HepG2 (cell line): ENCODE results near the gene CDK13. TPM values are rescaled to one million over a fixed set of nuclear protein-coding genes. Genes with fewer than 3 reads are reported as not detected.

Experiments
- BCL6 ChIP-seq: IDR thresholded peaks from 2 replicates; pipeline ENCODE4 v1.6.1; 2016; ENCODE audit warnings: missing genetic modification reagents, missing compliant biosample characterization
- FOXA3 ChIP-seq: IDR thresholded peaks from 2 replicates; pipeline ENCODE4 v1.6.1; 2016; ENCODE audit warnings: missing genetic modification reagents, missing compliant biosample characterization
- FOXC1 ChIP-seq: sonication (generic); formaldehyde crosslinking; IDR thresholded peaks from 2 replicates; pipeline ENCODE4 v1.8.0; 2022; ENCODE audit warnings: mild to moderate bottlenecking, missing genetic modification reagents, borderline replicate concordance
- HNF4G ChIP-seq, 2 experiments: sonication (generic) in 1 of 2; formaldehyde crosslinking in 1 of 2; IDR thresholded peaks; 2 replicates each; pipeline versions ENCODE4 v1.4.0 to v1.6.1; 2011 to 2020; ENCODE audit warnings: borderline replicate concordance in 2 of 2, low read depth in 2 of 2, mild to moderate bottlenecking in 2 of 2, low read length in 1 of 2, missing genetic modification reagents in 1 of 2, moderate library complexity in 1 of 2
- HOXA5 ChIP-seq: sonication (generic); formaldehyde crosslinking; IDR thresholded peaks from 2 replicates; pipeline ENCODE4 v1.4.0; 2020; ENCODE audit warnings: missing genetic modification reagents
- IKZF1 ChIP-seq: fragments of 450-650 bp; IDR thresholded peaks from 2 replicates; pipeline ENCODE4 v1.7.1; 2016
- IRF2 ChIP-seq: IDR thresholded peaks from 2 replicates; pipeline ENCODE4 v1.6.1; 2018; ENCODE audit warnings: missing genetic modification reagents, missing compliant biosample characterization
- KDM3A ChIP-seq: IDR thresholded peaks from 2 replicates; pipeline ENCODE4 v1.6.1; 2018; ENCODE audit warnings: low read depth, missing compliant biosample characterization
- MAFF ChIP-seq: IDR thresholded peaks from 2 replicates; pipeline ENCODE4 v1.6.1; 2011; ENCODE audit warnings: low read depth, low read length, improper control_type of control experiment
- MTA3 ChIP-seq: sonication (generic); formaldehyde crosslinking; IDR thresholded peaks from 2 replicates; pipeline ENCODE4 v1.4.0; 2020; ENCODE audit warnings: missing genetic modification reagents
- RAD51 ChIP-seq: fragments of 450-650 bp; IDR thresholded peaks from 2 replicates; pipeline ENCODE4 v1.6.1; 2016; ENCODE audit warnings: borderline replicate concordance
- XRCC5 ChIP-seq: fragments of 200-400 bp; formaldehyde crosslinking; optimal IDR thresholded peaks from 2 replicates; pipeline ENCODE3; 2017; ENCODE audit warnings: mild to moderate bottlenecking, low read length
- ZFP1 ChIP-seq: IDR thresholded peaks from 2 replicates; pipeline ENCODE4 v1.6.1; 2016
- ZFP90 ChIP-seq: sonication (generic); formaldehyde crosslinking; IDR thresholded peaks from 2 replicates; pipeline ENCODE4 v1.8.0; 2022; ENCODE audit warnings: missing genetic modification reagents, mild to moderate bottlenecking, inconsistent platforms, borderline replicate concordance
- ZNF292 ChIP-seq: sonication (generic); formaldehyde crosslinking; IDR thresholded peaks from 2 replicates; pipeline ENCODE4 v1.8.1; 2022; ENCODE audit warnings: mild to moderate bottlenecking, low read depth, missing genetic modification reagents, borderline replicate concordance
- ZNF556 ChIP-seq: sonication (generic); formaldehyde crosslinking; IDR thresholded peaks from 2 replicates; pipeline ENCODE4 v1.4.0; 2020; ENCODE audit warnings: mild to moderate bottlenecking, missing genetic modification reagents, borderline replicate concordance
- polyA plus RNA-seq, 8 experiments: library from polyadenylated mRNA; depleted of rRNA in 3 of 8; stranded (reverse) in 7 of 8; unstranded in 1 of 8; fragments of >200 nt; fragmentation: Illumina TruSeq in 4 of 8; extraction: Trizol in 4 of 8; gene quantifications; 2 replicates each; pipeline versions ENCODE4 v1.2.1 to v1.2.3, GENCODE V29; 2011 to 2016; ENCODE audit warnings: low read depth in 4 of 8, missing spikeins in 1 of 8, mixed read lengths in 1 of 8; ENCODE audit not compliant: insufficient read depth in 1 of 8
- total RNA-seq, 5 experiments: library from RNA; depleted of rRNA; stranded (reverse); fragments of >200 nt; fragmentation: Illumina TruSeq; extraction: Trizol; gene quantifications; 2 replicates each; pipeline ENCODE4 v1.2.3, GENCODE V29; 2016; ENCODE audit warnings: low read depth in 1 of 5
- TF ChIP-seq, protein P1 (sequence below): sonication (generic); formaldehyde crosslinking; IDR thresholded peaks from 2 replicates; pipeline ENCODE4 v1.8.1; 2023; ENCODE audit warnings: missing genetic modification reagents, mild to moderate bottlenecking, borderline replicate concordance
- TF ChIP-seq, protein P2 (sequence below): sonication (generic); formaldehyde crosslinking; IDR thresholded peaks from 2 replicates; pipeline ENCODE4 v1.4.0; 2020; ENCODE audit warnings: low read depth, mild to moderate bottlenecking, missing genetic modification reagents
- TF ChIP-seq, protein P3 (sequence below): IDR thresholded peaks from 2 replicates; pipeline ENCODE4 v1.6.1; 2016; ENCODE audit warnings: low read depth, borderline replicate concordance
- TF ChIP-seq, protein P4 (sequence below): sonication (generic); formaldehyde crosslinking; IDR thresholded peaks from 2 replicates; pipeline ENCODE4 v1.4.0; 2020; ENCODE audit warnings: mild to moderate bottlenecking, missing genetic modification reagents
- TF ChIP-seq, protein P5 (sequence below): IDR thresholded peaks from 2 replicates; pipeline ENCODE4 v1.6.1; 2016; ENCODE audit warnings: control low read depth
- TF ChIP-seq, protein P6 (sequence below): sonication (generic); formaldehyde crosslinking; IDR thresholded peaks from 2 replicates; pipeline ENCODE4 v1.4.0; 2020; ENCODE audit warnings: missing genetic modification reagents, low read depth, mild to moderate bottlenecking, borderline replicate concordance

The CDK13 gene
- total and polyA plus RNA-seq, 2 of the 13 experiments (the other 11 are each of a cell fraction or from before 2014, with no cell fraction given): 21.0 to 40.9 TPM

DNA sequence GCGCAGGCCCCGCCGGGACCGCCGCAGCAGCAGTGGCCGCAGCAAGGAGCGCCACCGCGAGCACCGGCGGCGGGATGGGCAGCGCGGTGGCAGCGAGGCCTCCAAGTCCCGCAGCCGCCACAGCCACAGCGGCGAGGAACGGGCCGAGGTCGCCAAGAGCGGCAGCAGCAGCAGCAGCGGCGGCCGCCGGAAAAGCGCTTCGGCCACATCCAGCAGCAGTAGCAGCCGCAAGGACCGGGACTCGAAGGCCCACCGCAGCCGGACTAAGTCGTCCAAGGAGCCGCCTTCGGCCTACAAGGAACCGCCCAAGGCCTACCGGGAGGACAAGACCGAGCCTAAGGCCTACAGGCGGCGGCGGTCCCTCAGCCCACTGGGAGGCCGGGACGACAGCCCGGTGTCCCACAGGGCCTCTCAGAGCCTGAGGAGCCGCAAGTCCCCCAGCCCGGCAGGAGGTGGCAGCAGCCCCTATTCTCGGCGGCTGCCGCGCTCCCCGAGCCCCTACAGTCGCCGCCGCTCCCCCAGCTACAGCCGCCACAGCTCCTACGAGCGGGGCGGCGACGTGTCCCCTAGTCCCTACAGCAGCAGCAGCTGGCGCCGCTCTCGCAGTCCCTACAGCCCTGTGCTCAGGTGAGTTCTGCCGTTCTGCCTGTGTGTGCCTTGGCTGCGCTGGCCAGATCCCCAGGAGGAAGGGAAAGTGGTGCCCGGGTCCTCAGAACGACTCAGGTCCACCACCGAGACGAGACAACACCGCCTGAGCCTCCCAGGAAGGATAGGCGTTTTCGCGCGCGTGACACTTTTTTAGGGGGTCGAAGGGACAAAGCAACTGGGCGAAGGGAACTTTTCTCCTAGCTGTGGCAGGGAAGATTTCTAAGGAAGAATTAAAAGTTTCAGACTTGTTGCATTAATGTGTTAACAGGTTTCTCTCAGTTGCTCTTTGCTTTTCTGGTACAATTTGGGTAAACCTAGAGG lies 1.5 kb downstream of the CDK13 start (continued):
- TF ChIP-seq MAFF: no peak
- TF ChIP-seq, protein P1, sequence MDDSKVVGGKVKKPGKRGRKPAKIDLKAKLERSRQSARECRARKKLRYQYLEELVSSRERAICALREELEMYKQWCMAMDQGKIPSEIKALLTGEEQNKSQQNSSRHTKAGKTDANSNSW (CRISPR knock-in tag): no peak
- peak; percentile 48; the same call in 1 of the 2 replicates for TF ChIP-seq ZNF556 (CRISPR knock-in tag)
- 0 out of 2 replicates have a peak, but pooled peaks have one; percentile 58 for TF ChIP-seq FOXC1 (CRISPR knock-in tag)
- TF ChIP-seq, protein P2, sequence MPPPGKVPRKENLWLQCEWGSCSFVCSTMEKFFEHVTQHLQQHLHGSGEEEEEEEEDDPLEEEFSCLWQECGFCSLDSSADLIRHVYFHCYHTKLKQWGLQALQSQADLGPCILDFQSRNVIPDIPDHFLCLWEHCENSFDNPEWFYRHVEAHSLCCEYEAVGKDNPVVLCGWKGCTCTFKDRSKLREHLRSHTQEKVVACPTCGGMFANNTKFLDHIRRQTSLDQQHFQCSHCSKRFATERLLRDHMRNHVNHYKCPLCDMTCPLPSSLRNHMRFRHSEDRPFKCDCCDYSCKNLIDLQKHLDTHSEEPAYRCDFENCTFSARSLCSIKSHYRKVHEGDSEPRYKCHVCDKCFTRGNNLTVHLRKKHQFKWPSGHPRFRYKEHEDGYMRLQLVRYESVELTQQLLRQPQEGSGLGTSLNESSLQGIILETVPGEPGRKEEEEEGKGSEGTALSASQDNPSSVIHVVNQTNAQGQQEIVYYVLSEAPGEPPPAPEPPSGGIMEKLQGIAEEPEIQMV (CRISPR knock-in tag): no peak; the same call in none of the 2 replicates
- TF ChIP-seq ZFP90 (CRISPR knock-in tag): no peak
- no peak for TF ChIP-seq ZFP1 (CRISPR knock-in tag)
- TF ChIP-seq BCL6 (CRISPR knock-in tag): no peak
- TF ChIP-seq KDM3A (CRISPR knock-in tag): peak; percentile 81; the same call in 1 of the 2 replicates
- TF ChIP-seq FOXA3 (CRISPR knock-in tag): 0 out of 2 replicates have a peak, but pooled peaks have one; percentile 9
- TF ChIP-seq XRCC5: peak; percentile 49
- no peak for TF ChIP-seq IKZF1
- no peak for TF ChIP-seq HNF4G (IDR thresholded peaks at IDR 0.05; ENCODE audit: borderline replicate concordance, low read depth, low read length)
- TF ChIP-seq HNF4G (CRISPR knock-in tag; IDR thresholded peaks at IDR 0.05; ENCODE audit: borderline replicate concordance, low read depth): peak; percentile 13; the same call in 1 of the 2 replicates
- TF ChIP-seq ZNF292 (CRISPR knock-in tag): peak; percentile 84
- no peak for TF ChIP-seq MTA3 (CRISPR knock-in tag)
- TF ChIP-seq, protein P3, sequence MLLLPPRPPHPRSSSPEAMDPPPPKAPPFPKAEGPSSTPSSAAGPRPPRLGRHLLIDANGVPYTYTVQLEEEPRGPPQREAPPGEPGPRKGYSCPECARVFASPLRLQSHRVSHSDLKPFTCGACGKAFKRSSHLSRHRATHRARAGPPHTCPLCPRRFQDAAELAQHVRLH (CRISPR knock-in tag): no peak
- TF ChIP-seq, protein P4, sequence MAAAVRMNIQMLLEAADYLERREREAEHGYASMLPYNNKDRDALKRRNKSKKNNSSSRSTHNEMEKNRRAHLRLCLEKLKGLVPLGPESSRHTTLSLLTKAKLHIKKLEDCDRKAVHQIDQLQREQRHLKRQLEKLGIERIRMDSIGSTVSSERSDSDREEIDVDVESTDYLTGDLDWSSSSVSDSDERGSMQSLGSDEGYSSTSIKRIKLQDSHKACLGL: 0 out of 2 replicates have a peak, but pooled peaks have one; percentile 44
- TF ChIP-seq RAD51: no peak
- 0 out of 2 replicates have a peak, but pooled peaks have one; percentile 28 for TF ChIP-seq HOXA5 (CRISPR knock-in tag)
- no peak; the same call in 1 of the 2 replicates for TF ChIP-seq IRF2 (CRISPR knock-in tag)
- TF ChIP-seq, protein P5, sequence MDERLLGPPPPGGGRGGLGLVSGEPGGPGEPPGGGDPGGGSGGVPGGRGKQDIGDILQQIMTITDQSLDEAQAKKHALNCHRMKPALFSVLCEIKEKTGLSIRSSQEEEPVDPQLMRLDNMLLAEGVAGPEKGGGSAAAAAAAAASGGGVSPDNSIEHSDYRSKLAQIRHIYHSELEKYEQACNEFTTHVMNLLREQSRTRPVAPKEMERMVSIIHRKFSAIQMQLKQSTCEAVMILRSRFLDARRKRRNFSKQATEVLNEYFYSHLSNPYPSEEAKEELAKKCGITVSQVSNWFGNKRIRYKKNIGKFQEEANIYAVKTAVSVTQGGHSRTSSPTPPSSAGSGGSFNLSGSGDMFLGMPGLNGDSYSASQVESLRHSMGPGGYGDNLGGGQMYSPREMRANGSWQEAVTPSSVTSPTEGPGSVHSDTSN (CRISPR knock-in tag): no peak
- TF ChIP-seq, protein P6, sequence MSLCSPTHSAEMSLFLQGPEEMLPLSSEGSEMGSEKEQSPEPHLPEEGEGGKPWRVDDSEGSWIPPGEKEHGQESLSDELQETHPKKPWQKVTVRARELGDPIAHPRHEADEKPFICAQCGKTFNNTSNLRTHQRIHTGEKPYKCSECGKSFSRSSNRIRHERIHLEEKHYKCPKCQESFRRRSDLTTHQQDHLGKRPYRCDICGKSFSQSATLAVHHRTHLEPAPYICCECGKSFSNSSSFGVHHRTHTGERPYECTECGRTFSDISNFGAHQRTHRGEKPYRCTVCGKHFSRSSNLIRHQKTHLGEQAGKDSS (CRISPR knock-in tag): no peak
